Keratinocyte (primary cell): Measurements from ENCODE around the gene TMUB2.

Source experiments
- EZH2 ChIP-seq: IDR thresholded peaks from one replicate; pipeline ENCODE4 v1.6.1; 2012; ENCODE audit warnings: inconsistent platforms, mild to moderate bottlenecking, low read length, moderate library complexity
- TF ChIP-seq, protein P1 (sequence below), 3 experiments: IDR thresholded peaks in 1 of 3; conservative IDR thresholded peaks in 1 of 3; optimal IDR thresholded peaks in 1 of 3; 2 replicates in 2 of 3; 3 replicates in 1 of 3; pipeline versions ENCODE3 to v1.5.1; 2011; ENCODE audit warnings: low read length in 3 of 3, mild to moderate bottlenecking in 3 of 3, moderate library complexity in 2 of 3, control low read depth in 1 of 3, inconsistent platforms in 1 of 3; ENCODE audit not compliant: insufficient read depth in 2 of 3; ENCODE audit errors: extremely low read depth in 1 of 3

DNA sequence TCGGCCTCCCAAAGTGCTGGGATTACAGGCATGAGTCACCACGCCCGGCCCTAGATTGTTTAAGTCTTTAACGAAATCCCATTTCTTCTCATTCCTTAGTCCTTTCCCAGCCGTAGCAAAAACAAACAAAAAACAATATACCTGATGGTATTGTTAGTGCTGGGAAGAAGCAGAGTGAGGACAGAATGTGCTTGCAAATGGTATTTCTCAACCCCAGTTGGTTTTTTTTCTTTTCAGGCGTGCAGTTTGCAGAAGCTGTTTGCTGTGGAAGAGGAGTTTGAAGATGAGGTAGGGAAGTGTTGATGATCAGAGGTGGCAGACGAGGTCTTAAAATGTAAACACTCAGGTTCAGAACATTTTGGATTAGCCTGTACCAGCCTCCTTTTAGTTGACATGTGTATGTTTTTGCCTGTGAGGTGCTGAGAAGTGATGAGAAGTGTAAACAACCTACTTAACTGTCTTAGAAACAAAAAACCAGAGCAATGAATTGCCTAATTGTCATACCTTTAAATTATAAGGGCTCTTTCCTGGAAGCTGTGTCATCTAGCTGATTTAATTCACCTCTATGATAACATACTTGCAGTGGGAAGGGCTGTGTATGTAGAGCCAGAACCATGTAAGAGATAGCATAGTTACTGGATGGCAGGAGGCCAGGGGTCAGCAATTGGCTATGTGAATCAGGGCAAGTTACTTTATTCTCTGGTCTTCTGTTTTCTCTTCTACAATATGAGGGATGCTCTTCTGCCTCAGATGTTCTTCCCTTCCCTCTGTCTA is 41.6 kb upstream of the TMUB2 start:
- TF ChIP-seq, protein P1, sequence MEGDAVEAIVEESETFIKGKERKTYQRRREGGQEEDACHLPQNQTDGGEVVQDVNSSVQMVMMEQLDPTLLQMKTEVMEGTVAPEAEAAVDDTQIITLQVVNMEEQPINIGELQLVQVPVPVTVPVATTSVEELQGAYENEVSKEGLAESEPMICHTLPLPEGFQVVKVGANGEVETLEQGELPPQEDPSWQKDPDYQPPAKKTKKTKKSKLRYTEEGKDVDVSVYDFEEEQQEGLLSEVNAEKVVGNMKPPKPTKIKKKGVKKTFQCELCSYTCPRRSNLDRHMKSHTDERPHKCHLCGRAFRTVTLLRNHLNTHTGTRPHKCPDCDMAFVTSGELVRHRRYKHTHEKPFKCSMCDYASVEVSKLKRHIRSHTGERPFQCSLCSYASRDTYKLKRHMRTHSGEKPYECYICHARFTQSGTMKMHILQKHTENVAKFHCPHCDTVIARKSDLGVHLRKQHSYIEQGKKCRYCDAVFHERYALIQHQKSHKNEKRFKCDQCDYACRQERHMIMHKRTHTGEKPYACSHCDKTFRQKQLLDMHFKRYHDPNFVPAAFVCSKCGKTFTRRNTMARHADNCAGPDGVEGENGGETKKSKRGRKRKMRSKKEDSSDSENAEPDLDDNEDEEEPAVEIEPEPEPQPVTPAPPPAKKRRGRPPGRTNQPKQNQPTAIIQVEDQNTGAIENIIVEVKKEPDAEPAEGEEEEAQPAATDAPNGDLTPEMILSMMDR (optimal IDR thresholded peaks at IDR 0.05 in 1 of 3, IDR thresholded peaks at IDR 0.05 in 1 of 3, conservative IDR thresholded peaks at IDR 0.05 in 1 of 3; ENCODE audit: extremely low read depth in 1 of 3, insufficient read depth in 2 of 3, low read length in 3 of 3): no peak
- no peak for TF ChIP-seq EZH2
